LNCAP (cell line): ENCODE results near the gene NKAIN2.

Source experiments
- CTCF ChIP-seq: fragments of 450-650 bp; IDR thresholded peaks from 2 replicates; pipeline ENCODE4 v1.5.1; 2017; ENCODE audit warnings: mild to moderate bottlenecking

NKAIN2 gene

GRCh38 chr6:124002377-124003081 is 198.9 kb downstream of the NKAIN2 start:
- TF ChIP-seq CTCF: no peak

DNA sequence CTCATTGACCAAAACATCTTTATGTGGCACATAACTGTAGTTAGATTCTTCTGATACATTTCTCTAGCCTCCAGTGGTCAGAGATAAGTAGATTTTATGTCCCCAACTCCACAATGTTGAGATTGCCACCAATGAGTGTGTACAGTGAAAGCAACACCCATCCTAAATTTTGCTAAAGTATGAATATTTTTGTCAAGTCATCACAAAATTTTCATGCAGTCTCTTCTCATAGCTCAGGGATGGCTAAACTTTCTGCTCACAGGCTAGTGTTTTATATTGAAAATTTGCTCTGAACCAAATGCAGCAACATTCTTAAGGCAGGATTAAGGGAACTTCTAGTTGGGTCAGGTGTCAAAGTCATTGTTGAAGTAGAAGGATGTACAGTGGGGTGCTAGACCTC is 203.6 kb downstream of the NKAIN2 start:
- TF ChIP-seq CTCF: no peak

- TF ChIP-seq CTCF: no peak
Measured at GRCh38 chr6:124008000-124008987, 204.6 kb downstream of the NKAIN2 start.

GRCh38 chr6:124008988-124009765 is 205.5 kb downstream of the NKAIN2 start:
- TF ChIP-seq CTCF: no peak

GRCh38 chr6:124010574-124010973 is 206.9 kb downstream of the NKAIN2 start:
- TF ChIP-seq CTCF: no peak

- TF ChIP-seq CTCF: no peak
Measured at GRCh38 chr6:124011180-124011579, 207.5 kb downstream of the NKAIN2 start.

GRCh38 chr6:124022641-124023040 is 219.0 kb downstream of the NKAIN2 start:
- no peak for TF ChIP-seq CTCF
